H1 (cell line): Measurements from ENCODE around the gene GPR137. TPM values are rescaled to one million over a fixed set of nuclear protein-coding genes. Genes with fewer than 3 reads are reported as not detected.

ENCODE experiments used
- CREB1 ChIP-seq: IDR thresholded peaks from 2 replicates; pipeline ENCODE4 v1.6.1; 2012; ENCODE audit warnings: inconsistent platforms
- HDAC2 ChIP-seq, 2 experiments: fragments of 300-600 bp in 1 of 2; sonication (generic) in 1 of 2; IDR thresholded peaks; 2 replicates each; pipeline ENCODE4 v1.6.1; 2011 to 2012; ENCODE audit warnings: low read depth in 2 of 2, low read length in 2 of 2, mild to moderate bottlenecking in 2 of 2, moderate library complexity in 2 of 2, borderline replicate concordance in 1 of 2, inconsistent platforms in 1 of 2
- KDM4A ChIP-seq: IDR thresholded peaks from one replicate; pipeline ENCODE4 v1.7.1; 2012; ENCODE audit warnings: low read depth, mild to moderate bottlenecking, moderate library complexity, low read length, inconsistent platforms; ENCODE audit not compliant: severe bottlenecking
- SP2 ChIP-seq: IDR thresholded peaks from 2 replicates; pipeline ENCODE4 v1.6.1; 2012; ENCODE audit warnings: mild to moderate bottlenecking, low read length, inconsistent platforms
- SP4 ChIP-seq: IDR thresholded peaks from 2 replicates; pipeline ENCODE4 v1.6.1; 2012; ENCODE audit warnings: low read length, inconsistent platforms
- TAF1 ChIP-seq: IDR thresholded peaks from 2 replicates; pipeline ENCODE4 v1.6.1; 2011; ENCODE audit warnings: mild to moderate bottlenecking, low read depth, low read length
- TAF7 ChIP-seq: optimal IDR thresholded peaks from 2 replicates; pipeline ENCODE3; 2011; ENCODE audit warnings: low read depth, mild to moderate bottlenecking, inconsistent platforms, low read length, moderate library complexity, borderline replicate concordance
- TEAD4 ChIP-seq: IDR thresholded peaks from 2 replicates; pipeline ENCODE4 v1.6.1; 2012; ENCODE audit warnings: low read depth, low read length, inconsistent platforms, mixed read lengths
- YY1 ChIP-seq: IDR thresholded peaks from 2 replicates; pipeline ENCODE4 v1.6.1; 2011; ENCODE audit warnings: low read depth, mild to moderate bottlenecking, low read length
- polyA plus RNA-seq, 7 experiments: library from polyadenylated mRNA; depleted of rRNA in 3 of 7; stranded (reverse) in 5 of 7; unstranded in 2 of 7; fragments of >200 nt in 5 of 7; fragments of 200-250 nt in 2 of 7; gene quantifications; 1 replicate in 5 of 7; 2 replicates in 1 of 7; 4 replicates in 1 of 7; pipeline versions ENCODE4 v1.2.1 to v1.2.3, GENCODE V29; 2011 to 2013; ENCODE audit warnings: missing spikeins in 2 of 7, mixed read lengths in 2 of 7
- total RNA-seq: library from RNA; stranded (reverse); fragmentation: NEBNext Ultra II Directional; extraction: Animal tissue kit (Norgen Biotek cat#: 25700); gene quantifications from 2 replicates; pipeline ENCODE4 v1.2.1, GENCODE V29; 2021
- TF ChIP-seq, protein P1 (sequence below): fragments of 300-600 bp; sonication (generic); IDR thresholded peaks from 2 replicates; pipeline ENCODE4 v1.7.1; 2012; ENCODE audit warnings: low read length, moderate library complexity, mild to moderate bottlenecking, inconsistent platforms; ENCODE audit not compliant: insufficient replicate concordance

Gene GPR137
- total and polyA plus RNA-seq, 2 of the 8 experiments (the other 6 are each of a cell fraction or from before 2014, with no cell fraction given): 36.2 to 37.8 TPM

DNA sequence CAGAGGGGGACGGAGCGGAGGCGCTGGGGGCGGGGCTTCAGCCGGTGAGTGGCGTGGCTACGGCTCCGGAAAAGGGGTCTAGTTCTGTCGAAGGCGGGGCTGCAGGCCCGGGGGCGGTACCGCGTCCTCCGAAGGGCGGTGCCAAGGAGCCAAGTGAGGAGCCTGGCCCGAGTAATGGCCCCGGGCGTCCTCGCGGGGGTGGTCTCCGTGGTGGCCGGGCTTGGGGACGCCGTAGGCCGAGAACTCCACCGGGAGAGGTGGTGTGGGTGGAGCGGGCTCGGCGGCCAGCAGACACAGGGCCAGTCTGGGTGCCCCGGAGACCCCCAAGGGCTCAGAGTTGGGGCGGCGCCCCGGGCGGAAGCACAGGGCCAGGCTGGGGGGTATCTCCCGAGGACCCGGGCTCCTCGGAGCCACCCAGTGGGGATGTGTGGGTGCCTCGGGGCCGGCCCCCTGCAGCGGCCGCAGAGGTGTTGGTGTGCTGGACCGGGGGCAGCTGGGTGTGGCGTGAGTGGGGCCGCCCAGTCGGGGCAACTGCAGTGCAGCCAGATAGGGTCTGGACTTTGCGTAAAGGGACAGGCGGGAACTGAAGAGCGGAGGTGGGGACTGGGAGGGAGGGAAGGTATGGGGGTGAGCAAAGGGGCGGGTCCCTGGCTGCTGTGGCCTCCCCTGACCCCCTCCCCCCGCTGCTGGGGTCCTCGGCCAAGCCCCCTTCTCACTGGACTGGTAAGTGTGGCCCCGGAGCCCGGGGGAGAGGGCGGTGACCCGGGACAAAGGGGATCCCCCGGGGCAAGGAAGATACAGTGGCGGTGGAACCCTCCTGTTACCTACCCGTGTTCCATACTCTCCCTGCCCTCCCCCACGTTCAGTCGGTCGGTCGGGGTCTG is 43.9 kb upstream of the GPR137 start (continued):
- TF ChIP-seq, protein P1, sequence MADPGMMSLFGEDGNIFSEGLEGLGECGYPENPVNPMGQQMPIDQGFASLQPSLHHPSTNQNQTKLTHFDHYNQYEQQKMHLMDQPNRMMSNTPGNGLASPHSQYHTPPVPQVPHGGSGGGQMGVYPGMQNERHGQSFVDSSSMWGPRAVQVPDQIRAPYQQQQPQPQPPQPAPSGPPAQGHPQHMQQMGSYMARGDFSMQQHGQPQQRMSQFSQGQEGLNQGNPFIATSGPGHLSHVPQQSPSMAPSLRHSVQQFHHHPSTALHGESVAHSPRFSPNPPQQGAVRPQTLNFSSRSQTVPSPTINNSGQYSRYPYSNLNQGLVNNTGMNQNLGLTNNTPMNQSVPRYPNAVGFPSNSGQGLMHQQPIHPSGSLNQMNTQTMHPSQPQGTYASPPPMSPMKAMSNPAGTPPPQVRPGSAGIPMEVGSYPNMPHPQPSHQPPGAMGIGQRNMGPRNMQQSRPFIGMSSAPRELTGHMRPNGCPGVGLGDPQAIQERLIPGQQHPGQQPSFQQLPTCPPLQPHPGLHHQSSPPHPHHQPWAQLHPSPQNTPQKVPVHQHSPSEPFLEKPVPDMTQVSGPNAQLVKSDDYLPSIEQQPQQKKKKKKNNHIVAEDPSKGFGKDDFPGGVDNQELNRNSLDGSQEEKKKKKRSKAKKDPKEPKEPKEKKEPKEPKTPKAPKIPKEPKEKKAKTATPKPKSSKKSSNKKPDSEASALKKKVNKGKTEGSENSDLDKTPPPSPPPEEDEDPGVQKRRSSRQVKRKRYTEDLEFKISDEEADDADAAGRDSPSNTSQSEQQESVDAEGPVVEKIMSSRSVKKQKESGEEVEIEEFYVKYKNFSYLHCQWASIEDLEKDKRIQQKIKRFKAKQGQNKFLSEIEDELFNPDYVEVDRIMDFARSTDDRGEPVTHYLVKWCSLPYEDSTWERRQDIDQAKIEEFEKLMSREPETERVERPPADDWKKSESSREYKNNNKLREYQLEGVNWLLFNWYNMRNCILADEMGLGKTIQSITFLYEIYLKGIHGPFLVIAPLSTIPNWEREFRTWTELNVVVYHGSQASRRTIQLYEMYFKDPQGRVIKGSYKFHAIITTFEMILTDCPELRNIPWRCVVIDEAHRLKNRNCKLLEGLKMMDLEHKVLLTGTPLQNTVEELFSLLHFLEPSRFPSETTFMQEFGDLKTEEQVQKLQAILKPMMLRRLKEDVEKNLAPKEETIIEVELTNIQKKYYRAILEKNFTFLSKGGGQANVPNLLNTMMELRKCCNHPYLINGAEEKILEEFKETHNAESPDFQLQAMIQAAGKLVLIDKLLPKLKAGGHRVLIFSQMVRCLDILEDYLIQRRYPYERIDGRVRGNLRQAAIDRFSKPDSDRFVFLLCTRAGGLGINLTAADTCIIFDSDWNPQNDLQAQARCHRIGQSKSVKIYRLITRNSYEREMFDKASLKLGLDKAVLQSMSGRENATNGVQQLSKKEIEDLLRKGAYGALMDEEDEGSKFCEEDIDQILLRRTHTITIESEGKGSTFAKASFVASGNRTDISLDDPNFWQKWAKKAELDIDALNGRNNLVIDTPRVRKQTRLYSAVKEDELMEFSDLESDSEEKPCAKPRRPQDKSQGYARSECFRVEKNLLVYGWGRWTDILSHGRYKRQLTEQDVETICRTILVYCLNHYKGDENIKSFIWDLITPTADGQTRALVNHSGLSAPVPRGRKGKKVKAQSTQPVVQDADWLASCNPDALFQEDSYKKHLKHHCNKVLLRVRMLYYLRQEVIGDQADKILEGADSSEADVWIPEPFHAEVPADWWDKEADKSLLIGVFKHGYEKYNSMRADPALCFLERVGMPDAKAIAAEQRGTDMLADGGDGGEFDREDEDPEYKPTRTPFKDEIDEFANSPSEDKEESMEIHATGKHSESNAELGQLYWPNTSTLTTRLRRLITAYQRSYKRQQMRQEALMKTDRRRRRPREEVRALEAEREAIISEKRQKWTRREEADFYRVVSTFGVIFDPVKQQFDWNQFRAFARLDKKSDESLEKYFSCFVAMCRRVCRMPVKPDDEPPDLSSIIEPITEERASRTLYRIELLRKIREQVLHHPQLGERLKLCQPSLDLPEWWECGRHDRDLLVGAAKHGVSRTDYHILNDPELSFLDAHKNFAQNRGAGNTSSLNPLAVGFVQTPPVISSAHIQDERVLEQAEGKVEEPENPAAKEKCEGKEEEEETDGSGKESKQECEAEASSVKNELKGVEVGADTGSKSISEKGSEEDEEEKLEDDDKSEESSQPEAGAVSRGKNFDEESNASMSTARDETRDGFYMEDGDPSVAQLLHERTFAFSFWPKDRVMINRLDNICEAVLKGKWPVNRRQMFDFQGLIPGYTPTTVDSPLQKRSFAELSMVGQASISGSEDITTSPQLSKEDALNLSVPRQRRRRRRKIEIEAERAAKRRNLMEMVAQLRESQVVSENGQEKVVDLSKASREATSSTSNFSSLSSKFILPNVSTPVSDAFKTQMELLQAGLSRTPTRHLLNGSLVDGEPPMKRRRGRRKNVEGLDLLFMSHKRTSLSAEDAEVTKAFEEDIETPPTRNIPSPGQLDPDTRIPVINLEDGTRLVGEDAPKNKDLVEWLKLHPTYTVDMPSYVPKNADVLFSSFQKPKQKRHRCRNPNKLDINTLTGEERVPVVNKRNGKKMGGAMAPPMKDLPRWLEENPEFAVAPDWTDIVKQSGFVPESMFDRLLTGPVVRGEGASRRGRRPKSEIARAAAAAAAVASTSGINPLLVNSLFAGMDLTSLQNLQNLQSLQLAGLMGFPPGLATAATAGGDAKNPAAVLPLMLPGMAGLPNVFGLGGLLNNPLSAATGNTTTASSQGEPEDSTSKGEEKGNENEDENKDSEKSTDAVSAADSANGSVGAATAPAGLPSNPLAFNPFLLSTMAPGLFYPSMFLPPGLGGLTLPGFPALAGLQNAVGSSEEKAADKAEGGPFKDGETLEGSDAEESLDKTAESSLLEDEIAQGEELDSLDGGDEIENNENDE: no peak
- peak; percentile 39 for TF ChIP-seq KDM4A
- no peak; the same call in 1 of the 2 replicates for TF ChIP-seq SP4
- TF ChIP-seq HDAC2 (IDR thresholded peaks at IDR 0.05; ENCODE audit: borderline replicate concordance in 1 of 2, low read depth in 2 of 2, low read length in 2 of 2): peak in 1 of 2 experiments; percentile 32; a peak in 1 of 4 replicates
- peak; percentile 40; the same call in 1 of the 2 replicates for TF ChIP-seq TEAD4
- peak; percentile 82; the same call in 1 of the 2 replicates for TF ChIP-seq YY1
- 0 out of 2 replicates have a peak, but pooled peaks have one; percentile 43 for TF ChIP-seq TAF1
- TF ChIP-seq TAF7: no peak
- TF ChIP-seq SP2: no peak
- no peak; the same call in 1 of the 2 replicates for TF ChIP-seq CREB1
